ENCODE measurements around the gene TMEM41A.
"Not testable (repeated sequence)": the region's sequence is repeated elsewhere in the genome, so short reads cannot be mapped to it uniquely, and the experiment has no call there.

The TMEM41A gene

GRCh38 chr3:185465471-185465870, 33.4 kb downstream of the TMEM41A start:
- no peak for DNase-seq (ENCODE audit: extremely low spot score)
- CTCF ChIA-PET, result interaction anchor here (0.8 to 1.4 kb wide), 2 partner anchors 10 to 58 kb away, joined by 3 read pairs; no protein-coding TSS in a partner anchor
- POLR2A ChIA-PET, result no interaction called here
- TF ChIP-seq CTCF (IDR thresholded peaks at IDR 0.05; ENCODE audit: control extremely low read depth, extremely low read depth, low read depth, missing control alignments), result no peak

- TF ChIP-seq CTCF (IDR thresholded peaks at IDR 0.05; ENCODE audit: control extremely low read depth, extremely low read depth, low read depth, missing control alignments), result peak; percentile 7
- ChIA-PET POLR2A (no interaction called here), CTCF (interaction anchor here (0.8 to 3.5 kb wide), 10 partner anchors 8 to 114 kb away, joined by 3 to 20 read pairs (median 5); no protein-coding TSS in a partner anchor)
- peak; percentile 14 for DNase-seq (ENCODE audit: extremely low spot score)
These were observed 38.0 kb downstream of the TMEM41A start for GRCh38 chr3:185460719-185461350.

DNA sequence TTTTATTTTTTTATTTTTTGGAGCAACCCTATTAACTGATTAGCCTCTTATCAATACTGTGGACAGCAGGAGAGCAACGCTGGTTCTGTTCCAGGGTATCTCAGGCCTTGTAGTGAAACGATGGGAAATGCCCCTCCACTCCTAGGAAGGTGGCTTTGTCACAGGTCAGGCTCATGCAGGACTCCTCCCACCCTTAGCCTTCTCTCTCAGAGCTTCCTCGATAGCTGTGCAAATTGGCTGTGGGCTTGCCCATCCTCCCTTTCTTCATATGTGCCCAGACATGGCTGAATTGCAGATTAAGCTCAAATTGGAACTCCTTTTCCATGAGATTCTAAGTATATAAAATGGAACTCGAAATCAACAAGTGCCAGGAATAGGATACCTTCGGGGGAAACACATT, 38.5 kb downstream of the TMEM41A start:
- DNase-seq (ENCODE audit: extremely low spot score), result no peak
- ChIA-PET POLR2A (no interaction called here), CTCF (interaction anchor here (0.8 to 3.5 kb wide), 9 partner anchors 8 to 114 kb away, joined by 3 to 20 read pairs (median 4); no protein-coding TSS in a partner anchor)
- no peak for TF ChIP-seq CTCF (IDR thresholded peaks at IDR 0.05; ENCODE audit: control extremely low read depth, extremely low read depth, low read depth, missing control alignments)

DNA sequence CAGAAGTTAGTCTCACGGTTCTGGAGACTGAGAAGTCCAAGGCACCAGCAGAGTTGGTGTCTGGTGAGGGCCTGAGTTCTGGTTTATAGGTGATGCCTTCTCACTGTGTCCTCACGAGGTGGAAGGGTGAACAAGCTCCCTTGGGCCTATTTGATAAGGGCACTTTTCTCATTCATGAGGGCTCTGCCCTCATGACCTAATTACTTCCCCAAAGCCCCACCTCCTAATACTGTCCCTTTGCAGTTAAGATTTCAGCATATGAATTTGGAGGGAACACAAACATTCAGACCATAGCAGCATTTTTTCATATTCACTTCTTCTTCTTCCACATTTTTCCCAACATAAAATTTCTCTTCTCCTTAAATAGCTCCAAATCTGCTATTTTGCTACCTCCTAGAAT, 41.5 kb downstream of the TMEM41A start:
- CTCF ChIA-PET, result interaction anchor here (1.3 kb wide), 2 partner anchors 32 to 103 kb away, joined by 3 read pairs; no protein-coding TSS in a partner anchor
- no peak for TF ChIP-seq CTCF (IDR thresholded peaks at IDR 0.05; ENCODE audit: control extremely low read depth, extremely low read depth, low read depth, missing control alignments)
- POLR2A ChIA-PET, result no interaction called here
- no peak for DNase-seq (ENCODE audit: extremely low spot score)

DNA sequence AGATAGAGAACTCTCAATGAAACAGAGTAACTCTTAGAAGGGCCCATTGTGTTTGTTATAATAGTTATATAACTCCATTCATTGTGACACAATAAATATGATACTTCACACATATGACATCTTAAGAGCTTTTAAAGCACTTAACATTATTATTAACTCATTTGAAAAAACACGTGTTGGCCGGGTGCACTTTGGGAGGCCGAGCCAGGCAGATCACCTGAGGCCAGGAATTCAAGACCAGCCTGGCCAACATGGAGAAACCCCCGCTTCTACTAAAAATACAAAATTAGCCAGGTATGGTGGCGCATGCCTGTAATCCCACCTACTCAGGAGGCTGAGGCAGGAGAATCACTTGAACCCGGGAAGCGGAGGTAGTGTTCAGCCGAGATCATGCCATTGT, 47.4 kb downstream of the TMEM41A start:
- DNase-seq (ENCODE audit: extremely low spot score); POLR2A ChIA-PET: not testable (repeated sequence)
- CTCF ChIA-PET, result interaction anchor here (3.4 kb wide), 1 partner anchor 9 kb away, joined by 10 read pairs; no protein-coding TSS in a partner anchor

DNA sequence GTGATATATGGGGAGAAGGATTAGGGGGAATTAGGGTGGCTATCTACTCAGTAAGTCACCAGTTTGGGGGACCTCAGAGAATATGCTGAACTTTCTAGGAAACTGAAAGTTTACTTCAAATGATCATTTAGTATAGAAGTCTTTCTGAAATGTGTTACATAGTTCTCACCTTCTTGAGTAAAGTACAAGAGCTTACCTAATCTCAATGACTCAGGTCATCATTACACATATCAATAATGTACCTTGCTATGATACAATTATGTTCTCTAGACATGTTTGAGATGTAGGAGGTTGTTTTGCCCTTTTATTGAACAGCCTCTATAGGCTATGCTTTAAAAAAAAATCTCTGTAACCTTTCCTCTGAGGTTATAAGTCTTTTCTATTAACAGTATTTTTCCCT, 50.7 kb downstream of the TMEM41A start:
- no peak for DNase-seq (ENCODE audit: extremely low spot score)
- POLR2A ChIA-PET, result no interaction called here
- no peak for TF ChIP-seq CTCF (IDR thresholded peaks at IDR 0.05; ENCODE audit: control extremely low read depth, extremely low read depth, low read depth, missing control alignments)
- CTCF ChIA-PET, result interaction anchor here (1.8 kb wide), 1 partner anchor 13 kb away, joined by 6 read pairs; no protein-coding TSS in a partner anchor

DNA sequence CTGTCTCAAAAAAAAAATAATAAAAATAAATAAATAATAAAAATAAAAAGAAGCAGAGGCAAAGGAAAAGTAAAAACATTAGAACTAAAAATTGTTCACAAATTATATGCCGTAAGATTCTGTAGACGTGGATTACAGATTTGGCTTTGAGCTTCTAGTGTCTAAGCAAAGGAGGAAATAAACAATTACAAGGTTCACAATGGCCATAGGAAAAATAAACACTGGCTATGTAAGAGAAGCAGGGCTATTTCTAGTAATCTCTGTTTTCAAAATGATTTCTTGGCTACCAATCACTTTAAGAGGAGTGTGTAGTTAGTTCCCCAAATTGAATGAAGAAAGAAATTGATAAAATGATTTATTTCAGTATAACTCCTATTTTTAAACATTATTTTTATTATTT, 54.5 kb downstream of the TMEM41A start:
- ChIA-PET CTCF (no interaction called here), POLR2A (no interaction called here)
- DNase-seq (ENCODE audit: extremely low spot score), result no peak

More for the DNA sequence above, 54.5 kb downstream of the TMEM41A start:
- no peak for TF ChIP-seq CTCF (IDR thresholded peaks at IDR 0.05; ENCODE audit: control extremely low read depth, extremely low read depth, low read depth, missing control alignments)

All from GM10248 (cell line).